Colonic mucosa (tissue), 4 donors: Measurements from ENCODE around the gene ZNF202. TPM values are rescaled to one million over a fixed set of nuclear protein-coding genes. Genes with fewer than 3 reads are reported as not detected.

Experiments
- DNase-seq: peaks from one replicate; pipeline ENCODE4 v3.0.0-alpha.2; 2020
- H3K27ac ChIP-seq: fragments of 200-600 bp; one replicate; pipeline ENCODE4 v1.8.0; 2021
- H3K27me3 ChIP-seq: fragments of 200-600 bp; one replicate; pipeline ENCODE4 v1.8.0; 2021
- H3K36me3 ChIP-seq: fragments of 200-600 bp; one replicate; pipeline ENCODE4 v1.8.0; 2021
- H3K4me1 ChIP-seq: fragments of 200-600 bp; one replicate; pipeline ENCODE4 v1.8.0; 2021; ENCODE audit warnings: mild to moderate bottlenecking
- H3K4me3 ChIP-seq: fragments of 200-600 bp; one replicate; pipeline ENCODE4 v1.8.0; 2021
- H3K9ac ChIP-seq, 2 donors: one replicate each; pipeline ENCODE4 v1.7.0; 2013; ENCODE audit warnings: control low read depth in 2 of 2, low read depth in 2 of 2, low read length in 2 of 2
- H3K9me3 ChIP-seq: fragments of 200-600 bp; one replicate; pipeline ENCODE4 v1.8.0; 2021
- CTCF ChIP-seq: fragments of 200-600 bp; IDR thresholded peaks from one replicate; pipeline ENCODE4 v1.8.0; 2022; ENCODE audit warnings: antibody characterized with exemption, mild to moderate bottlenecking
- intact Hi-C: fragments of 100-400 bp; cut with DNase I; formaldehyde crosslinking; loops from one replicate; pipeline ENCODE4 v1.14.1; 2022
- total RNA-seq, 2 donors: library from RNA; stranded (reverse); fragmentation: NEBNext Ultra II Directional in 1 of 2; extraction: Animal tissue kit (Norgen Biotek cat#: 25700) in 1 of 2; gene quantifications; one replicate each; pipeline ENCODE4 v1.2.1, GENCODE V29; 2021
- donor health status: healthy.
- donor health status: DM: no; HTN: no; CAD: no.
- donor health status: DM: no; HTN: no; CAD: no.

Gene ZNF202
- total RNA-seq, 2 donors from 2014 or later: 7.4 to 8.5 TPM

GRCh38 chr11:123760894-123761293 is 19.4 kb upstream of the ZNF202 start:
- Histone ChIP-seq H3K4me1 (no peaks in the 10 kb centered on the region), H3K27me3 (no peaks in the 10 kb centered on the region), H3K27ac (no peak overlapping the region), H3K4me3 (no peak overlapping the region), H3K36me3 (no peaks in the 10 kb centered on the region), H3K9ac (no peak overlapping the region), H3K9me3 (no peaks in the 10 kb centered on the region)
- no peak for TF ChIP-seq CTCF
- intact Hi-C loops: no loop called here
- DNase-seq: no peak

- intact Hi-C loops: no loop called here
- H3K4me1 ChIP-seq: no peaks in the 10 kb centered on the region
- no peaks in the 10 kb centered on the region for H3K36me3 ChIP-seq
- H3K4me3 ChIP-seq: no peak overlapping the region
- no peak overlapping the region for H3K27ac ChIP-seq
- H3K9ac ChIP-seq: no peak overlapping the region
- no peaks in the 10 kb centered on the region for H3K27me3 ChIP-seq
- TF ChIP-seq CTCF: no peak
- no peaks in the 10 kb centered on the region for H3K9me3 ChIP-seq
- DNase-seq: no peak
Measured at GRCh38 chr11:123757976-123758375, 16.5 kb upstream of the ZNF202 start.

- Histone ChIP-seq H3K9ac (no peak overlapping the region), H3K36me3 (no peaks in the 10 kb centered on the region), H3K27me3 (no peaks in the 10 kb centered on the region), H3K9me3 (no peaks in the 10 kb centered on the region), H3K4me1 (no peaks in the 10 kb centered on the region), H3K4me3 (no peak overlapping the region), H3K27ac (no peak overlapping the region)
- no peak for TF ChIP-seq CTCF
- intact Hi-C loops: no loop called here
- DNase-seq: no peak
Measured at GRCh38 chr11:123755813-123756212, 14.4 kb upstream of the ZNF202 start.

GRCh38 chr11:123755344-123755743 is 13.9 kb upstream of the ZNF202 start:
- H3K36me3 ChIP-seq: no peaks in the 10 kb centered on the region
- H3K9ac ChIP-seq: no peak overlapping the region
- no peak for DNase-seq
- no peaks in the 10 kb centered on the region for H3K27me3 ChIP-seq
- no peak for TF ChIP-seq CTCF
- H3K4me1 ChIP-seq: no peaks in the 10 kb centered on the region
- H3K27ac ChIP-seq: no peak overlapping the region
- no peak overlapping the region for H3K4me3 ChIP-seq
- intact Hi-C loops: no loop called here
- H3K9me3 ChIP-seq: no peaks in the 10 kb centered on the region

GRCh38 chr11:123754101-123754568 is 12.7 kb upstream of the ZNF202 start, which contains the start of gene OR6X1:
Gene OR6X1 (minus strand): TSS chr11:123754518. CDS start chr11:123754518, 0 bp downstream.
- H3K9me3 ChIP-seq: no peaks in the 10 kb centered on the region
- no peak for TF ChIP-seq CTCF
- H3K27ac ChIP-seq: no peak within 1 kb of the TSS
- no peak within 1 kb of the TSS for H3K9ac ChIP-seq
- no peaks in the 10 kb centered on the region for H3K27me3 ChIP-seq
- H3K4me1 ChIP-seq: no peaks in the 10 kb centered on the region
- intact Hi-C loops: no loop called here
- no peaks in the 10 kb centered on the region for H3K36me3 ChIP-seq
- DNase-seq: no peak
- no peak within 1 kb of the TSS for H3K4me3 ChIP-seq
